Measurements from ENCODE around the gene ZFR. TPM values are rescaled to one million over a fixed set of nuclear protein-coding genes. Genes with fewer than 3 reads are reported as not detected.

The ZFR gene
- total RNA-seq, 1 donor from 2014 or later: 73.0 TPM

- TF ChIP-seq CTCF (IDR thresholded peaks at IDR 0.05; ENCODE audit: insufficient read depth, low read length, poor library complexity, severe bottlenecking): no peak
- Histone ChIP-seq H3K4me3 (ENCODE audit: low read depth, low read length) (no peak overlapping the region), H3K27me3 (ENCODE audit: control insufficient read depth, insufficient read depth, low read length) (no peaks in the 10 kb centered on the region), H3K36me3 (ENCODE audit: control insufficient read depth, insufficient read depth, low read length) (peaks cover 1% of the 10 kb centered on the region)
- DNase-seq (ENCODE audit: low read depth): no peak
Measured at GRCh38 chr5:32394981-32395380, 49.6 kb downstream of the ZFR start.

- Histone ChIP-seq H3K4me3 (ENCODE audit: low read depth, low read length) (no peak overlapping the region), H3K36me3 (ENCODE audit: control insufficient read depth, insufficient read depth, low read length) (peaks cover 1% of the 10 kb centered on the region), H3K27me3 (ENCODE audit: control insufficient read depth, insufficient read depth, low read length) (no peaks in the 10 kb centered on the region)
- no peak for DNase-seq (ENCODE audit: low read depth)
- no peak for TF ChIP-seq CTCF (IDR thresholded peaks at IDR 0.05; ENCODE audit: insufficient read depth, low read length, poor library complexity, severe bottlenecking)
Measured at GRCh38 chr5:32392039-32392438, 52.5 kb downstream of the ZFR start.

GRCh38 chr5:32390819-32391591 is 53.5 kb downstream of the ZFR start:
- H3K36me3 ChIP-seq (ENCODE audit: control insufficient read depth, insufficient read depth, low read length): peaks cover 1% of the 10 kb centered on the region
- H3K27me3 ChIP-seq (ENCODE audit: control insufficient read depth, insufficient read depth, low read length): no peaks in the 10 kb centered on the region
- DNase-seq (ENCODE audit: low read depth): peak; percentile 41
- no peak overlapping the region for H3K4me3 ChIP-seq (ENCODE audit: low read depth, low read length)
- no peak for TF ChIP-seq CTCF (IDR thresholded peaks at IDR 0.05; ENCODE audit: insufficient read depth, low read length, poor library complexity, severe bottlenecking)

DNA sequence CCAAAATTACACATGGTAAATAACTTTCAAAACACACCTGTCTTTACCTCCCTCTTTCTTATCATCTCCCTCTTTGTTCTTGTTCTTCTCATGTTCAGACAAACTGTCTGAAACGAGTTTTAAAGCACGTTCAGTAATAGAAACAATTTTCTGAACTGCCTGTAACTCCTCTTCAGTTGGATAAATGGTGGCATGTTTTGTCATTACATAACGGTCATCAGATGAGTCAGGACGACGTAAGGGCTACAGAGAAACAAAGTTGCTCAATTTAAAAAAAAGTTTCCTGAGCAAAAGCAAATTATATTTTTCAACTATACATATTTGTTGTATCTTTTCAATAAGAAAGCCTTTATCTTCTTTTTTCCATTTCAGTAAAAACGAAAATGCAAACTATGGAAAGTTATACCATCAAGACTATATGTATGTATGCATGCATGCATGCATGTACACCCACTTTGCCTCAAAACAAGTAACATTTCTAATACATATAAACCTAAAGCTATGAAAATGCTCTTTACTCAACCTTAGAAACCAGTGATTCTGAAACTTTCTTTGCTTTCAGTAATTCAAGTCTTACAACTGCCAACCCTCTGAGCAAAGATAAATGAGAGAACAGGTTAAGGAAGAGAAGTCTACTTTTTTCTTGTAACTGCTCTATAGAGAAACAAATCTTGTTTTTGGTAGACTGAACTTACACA is 56.0 kb downstream of the ZFR start:
- Histone ChIP-seq H3K36me3 (ENCODE audit: control insufficient read depth, insufficient read depth, low read length) (peaks cover 1% of the 10 kb centered on the region), H3K4me3 (ENCODE audit: low read depth, low read length) (no peak overlapping the region), H3K27me3 (ENCODE audit: control insufficient read depth, insufficient read depth, low read length) (no peaks in the 10 kb centered on the region)
- no peak for DNase-seq (ENCODE audit: low read depth)
- TF ChIP-seq CTCF (IDR thresholded peaks at IDR 0.05; ENCODE audit: insufficient read depth, low read length, poor library complexity, severe bottlenecking): no peak

GRCh38 chr5:32387841-32388240 is 56.7 kb downstream of the ZFR start:
- no peak for TF ChIP-seq CTCF (IDR thresholded peaks at IDR 0.05; ENCODE audit: insufficient read depth, low read length, poor library complexity, severe bottlenecking)
- H3K27me3 ChIP-seq (ENCODE audit: control insufficient read depth, insufficient read depth, low read length): no peaks in the 10 kb centered on the region
- no peak for DNase-seq (ENCODE audit: low read depth)
- H3K4me3 ChIP-seq (ENCODE audit: low read depth, low read length): no peak overlapping the region
- H3K36me3 ChIP-seq (ENCODE audit: control insufficient read depth, insufficient read depth, low read length): peaks cover 1% of the 10 kb centered on the region
